ENCODE results near the gene LRP1.

Gene LRP1

DNA sequence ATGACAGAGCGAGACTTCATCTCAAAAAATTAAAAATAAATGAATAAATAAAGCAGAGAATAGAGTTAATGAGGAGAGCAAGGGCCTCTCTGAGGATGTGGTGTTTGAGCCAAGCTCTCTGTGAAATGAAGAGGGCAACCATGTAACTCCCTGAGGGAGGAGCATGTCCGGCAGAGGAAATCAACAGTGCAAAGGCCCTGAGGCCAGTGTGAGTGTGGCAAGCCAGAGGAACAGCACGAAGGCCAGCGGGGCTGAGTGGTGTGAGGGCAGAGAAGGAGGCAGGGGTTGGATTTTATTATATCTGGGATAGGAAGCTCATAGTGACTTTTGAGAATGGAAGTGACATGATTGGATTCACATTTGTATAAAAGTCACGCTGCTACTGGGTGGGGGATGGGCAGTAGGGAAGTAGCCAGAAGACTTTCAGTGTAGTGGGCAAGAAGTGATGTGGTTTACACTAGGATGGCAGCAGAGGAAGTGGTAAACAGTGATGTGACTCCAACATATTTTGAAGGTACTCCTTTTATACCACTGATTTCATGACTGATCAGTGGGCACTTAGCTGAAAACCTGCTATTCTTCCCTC, 29.4 kb downstream of the LRP1 start:
- DNase-seq: no peak

DNA sequence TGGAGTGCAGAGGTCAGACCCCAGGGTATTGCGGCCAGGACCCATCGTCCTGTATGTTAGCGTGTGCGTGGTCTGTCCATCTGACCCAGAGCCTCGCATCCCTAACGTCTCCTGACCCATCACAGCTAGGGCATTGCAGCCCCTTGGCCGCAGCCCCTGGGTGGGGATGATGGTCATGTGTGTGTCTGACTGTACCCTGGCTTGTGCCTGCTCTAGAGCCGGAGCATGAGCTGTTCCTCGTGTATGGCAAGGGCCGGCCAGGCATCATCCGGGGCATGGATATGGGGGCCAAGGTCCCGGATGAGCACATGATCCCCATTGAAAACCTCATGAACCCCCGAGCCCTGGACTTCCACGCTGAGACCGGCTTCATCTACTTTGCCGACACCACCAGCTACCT, 29.9 kb downstream of the LRP1 start:
- no peak for DNase-seq

DNA sequence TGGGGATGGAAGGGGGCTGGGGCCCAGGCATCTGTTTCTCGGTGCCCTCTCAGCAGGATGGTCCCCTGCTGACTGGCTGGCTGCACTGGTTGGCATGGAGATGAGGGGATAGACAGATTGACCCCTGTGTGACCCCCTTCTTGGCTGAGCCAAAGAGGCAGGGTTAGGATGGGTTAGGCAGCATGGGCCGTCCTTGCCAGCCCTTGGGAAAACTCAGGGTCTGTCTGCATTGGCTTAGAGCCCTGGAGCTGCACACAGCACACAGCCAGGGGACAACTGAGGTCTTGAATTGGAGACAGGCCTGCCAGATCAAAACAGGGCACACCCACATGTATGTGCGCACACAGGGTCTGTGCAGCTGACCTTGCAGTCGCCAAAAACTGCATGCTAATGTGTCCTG, 30.4 kb downstream of the LRP1 start:
- DNase-seq: peak in 1 of 2 experiments; percentile 4

DNA sequence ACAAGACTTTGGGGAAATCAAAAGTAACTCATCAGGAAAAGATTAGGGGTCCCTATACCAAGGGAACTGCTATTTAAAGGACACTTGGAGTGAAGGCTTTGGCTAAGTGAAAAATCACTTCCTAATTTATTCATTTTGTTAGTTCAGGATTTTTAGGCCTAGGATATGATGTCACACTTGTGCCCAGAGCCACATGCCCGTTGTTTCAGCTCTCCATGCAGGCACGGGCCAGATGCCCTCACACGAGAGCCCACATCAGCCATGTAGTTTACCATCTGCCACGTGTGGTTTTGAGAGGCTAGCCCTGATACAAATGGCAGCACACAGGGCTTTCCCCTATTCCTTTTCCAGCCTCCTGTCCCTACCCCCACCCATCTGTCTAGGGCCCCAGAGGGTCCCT, 31.0 kb downstream of the LRP1 start:
- peak; percentile 28 to 75 for DNase-seq

DNA sequence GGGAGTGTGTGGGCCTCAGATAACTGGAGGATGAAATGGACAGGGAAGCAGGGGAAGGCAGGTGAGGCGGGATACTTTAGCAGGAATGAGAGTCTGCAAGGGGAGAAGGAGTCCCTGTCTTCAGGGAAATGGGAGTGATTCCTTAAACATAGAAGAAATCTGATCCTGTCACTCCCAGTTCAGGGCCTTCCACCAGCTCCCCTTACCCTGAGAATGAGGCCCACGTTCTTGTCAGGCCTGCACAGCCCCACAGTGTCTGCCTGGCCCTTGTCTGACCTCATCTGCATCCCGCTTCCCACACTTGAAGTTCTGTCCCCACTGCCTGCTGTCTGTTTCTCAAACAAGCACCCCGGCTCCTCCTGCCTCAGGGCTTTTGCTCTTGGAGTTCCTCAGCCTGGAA, 31.8 kb downstream of the LRP1 start:
- DNase-seq: no peak

DNA sequence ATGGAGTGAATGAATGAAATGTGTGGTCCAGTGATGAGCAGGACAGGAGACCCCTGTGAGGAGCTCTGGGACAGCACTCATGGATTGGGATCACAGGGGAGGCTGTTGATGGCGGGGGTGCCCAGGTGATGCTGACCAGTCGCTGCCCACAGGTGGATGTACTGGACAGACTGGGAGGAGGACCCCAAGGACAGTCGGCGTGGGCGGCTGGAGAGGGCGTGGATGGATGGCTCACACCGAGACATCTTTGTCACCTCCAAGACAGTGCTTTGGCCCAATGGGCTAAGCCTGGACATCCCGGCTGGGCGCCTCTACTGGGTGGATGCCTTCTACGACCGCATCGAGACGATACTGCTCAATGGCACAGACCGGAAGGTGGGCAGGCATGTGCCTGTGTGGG, 32.5 kb downstream of the LRP1 start:
- no peak for DNase-seq

DNA sequence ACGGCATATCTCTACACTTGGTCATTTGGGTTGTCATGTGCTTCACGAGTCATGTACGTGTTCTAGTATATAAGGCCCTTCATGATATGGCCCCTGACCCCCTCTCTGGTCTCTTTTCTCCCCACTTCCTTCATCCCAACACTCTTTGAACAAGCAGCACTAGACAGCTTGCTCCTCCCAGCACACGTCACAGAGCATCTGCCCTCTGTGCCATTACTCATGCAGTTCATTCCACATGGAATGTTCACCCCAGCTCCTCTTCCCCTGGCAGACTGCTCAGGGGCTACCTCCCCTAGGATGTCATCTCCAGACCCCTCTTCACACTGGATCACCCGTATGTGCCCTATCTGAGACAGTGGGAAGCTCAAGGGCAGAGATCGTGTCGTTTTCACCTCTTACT, 33.2 kb downstream of the LRP1 start:
- no peak for DNase-seq

DNA sequence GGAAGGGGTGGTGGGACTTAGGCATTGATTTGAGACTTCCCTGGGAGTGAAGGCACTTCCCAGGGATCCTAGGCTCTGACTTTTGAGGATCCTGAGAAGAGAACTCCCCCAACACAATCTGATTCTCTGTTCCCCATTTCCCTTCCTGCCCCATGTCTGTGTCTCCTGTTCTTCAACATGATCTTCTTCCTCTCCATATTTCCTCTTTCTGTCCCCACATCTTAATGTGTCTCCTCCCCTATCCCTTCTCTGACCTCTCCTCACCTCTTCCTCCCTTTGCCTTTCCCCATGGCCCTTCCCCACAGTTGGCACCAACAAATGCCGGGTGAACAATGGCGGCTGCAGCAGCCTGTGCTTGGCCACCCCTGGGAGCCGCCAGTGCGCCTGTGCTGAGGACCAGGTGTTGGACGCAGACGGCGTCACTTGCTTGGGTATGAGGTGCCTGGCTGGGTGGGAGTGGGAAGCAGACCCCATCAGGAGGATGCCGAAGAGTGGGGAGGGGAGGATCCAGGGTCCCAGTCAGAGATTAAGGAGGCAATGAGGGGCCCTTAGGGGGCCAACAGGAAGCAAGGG, 34.4 kb downstream of the LRP1 start:
- no peak for DNase-seq

DNA sequence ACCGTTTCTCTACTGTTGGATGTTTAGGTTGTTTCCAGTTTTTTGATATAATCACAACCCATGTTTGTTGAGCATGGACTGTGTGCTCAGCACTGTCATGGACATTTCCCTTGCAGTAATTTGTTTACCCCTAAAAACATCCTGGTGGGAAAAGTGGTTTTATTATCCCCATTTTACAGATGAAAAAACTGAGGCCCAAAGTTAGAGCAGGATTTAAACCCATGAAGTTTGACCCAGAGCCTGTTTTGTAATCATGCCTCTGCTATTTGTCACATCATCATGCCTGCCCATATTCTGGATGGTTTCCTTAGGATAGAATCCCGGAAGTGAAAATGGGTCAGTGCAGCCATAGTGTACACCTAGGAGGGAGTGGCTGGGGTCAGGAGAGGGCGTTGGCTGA, 36.2 kb downstream of the LRP1 start:
- no peak for DNase-seq

DNA sequence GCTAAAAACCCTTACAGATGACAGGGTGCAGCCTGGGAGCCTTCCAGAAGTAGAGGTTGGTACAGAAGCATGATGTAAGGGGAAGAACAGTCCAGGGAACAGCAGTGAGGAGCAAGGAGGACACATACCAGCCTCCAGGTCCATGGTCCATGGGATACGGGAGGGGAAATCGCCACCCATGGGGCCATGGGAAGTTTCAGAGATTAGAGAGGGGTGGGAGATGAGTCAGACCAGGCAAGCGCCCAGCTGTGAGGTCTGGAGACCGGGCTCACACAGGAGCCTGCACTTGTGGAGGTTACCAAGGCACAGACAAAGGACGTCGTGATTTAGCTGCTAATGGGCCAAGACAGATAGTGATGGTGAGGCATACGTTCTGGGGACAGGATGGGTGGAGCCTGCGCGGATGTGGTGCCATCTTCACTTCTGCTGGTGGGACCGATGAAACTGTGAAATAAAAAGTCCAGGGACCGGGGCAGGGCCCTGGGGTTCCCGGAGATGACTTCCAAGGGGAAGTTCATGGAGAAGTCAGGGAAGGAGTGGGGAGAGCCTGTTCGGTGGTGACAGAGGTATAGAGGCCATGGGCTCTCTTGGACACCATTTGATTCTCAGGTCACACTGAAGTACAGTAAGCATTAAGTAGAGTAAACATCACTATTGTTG, 36.8 kb downstream of the LRP1 start:
- DNase-seq: no peak

DNA sequence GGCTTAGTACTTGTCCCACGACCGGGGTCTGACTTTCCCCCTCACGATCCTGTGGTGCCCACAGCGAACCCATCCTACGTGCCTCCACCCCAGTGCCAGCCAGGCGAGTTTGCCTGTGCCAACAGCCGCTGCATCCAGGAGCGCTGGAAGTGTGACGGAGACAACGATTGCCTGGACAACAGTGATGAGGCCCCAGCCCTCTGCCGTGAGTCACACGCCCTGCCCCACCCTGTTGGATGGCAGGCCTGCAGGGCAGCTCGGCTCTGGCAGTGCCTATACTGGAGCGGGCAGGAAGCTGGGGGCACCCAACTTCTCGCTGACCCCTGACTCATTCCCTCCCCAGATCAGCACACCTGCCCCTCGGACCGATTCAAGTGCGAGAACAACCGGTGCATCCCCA, 37.5 kb downstream of the LRP1 start:
- no peak for DNase-seq

DNA sequence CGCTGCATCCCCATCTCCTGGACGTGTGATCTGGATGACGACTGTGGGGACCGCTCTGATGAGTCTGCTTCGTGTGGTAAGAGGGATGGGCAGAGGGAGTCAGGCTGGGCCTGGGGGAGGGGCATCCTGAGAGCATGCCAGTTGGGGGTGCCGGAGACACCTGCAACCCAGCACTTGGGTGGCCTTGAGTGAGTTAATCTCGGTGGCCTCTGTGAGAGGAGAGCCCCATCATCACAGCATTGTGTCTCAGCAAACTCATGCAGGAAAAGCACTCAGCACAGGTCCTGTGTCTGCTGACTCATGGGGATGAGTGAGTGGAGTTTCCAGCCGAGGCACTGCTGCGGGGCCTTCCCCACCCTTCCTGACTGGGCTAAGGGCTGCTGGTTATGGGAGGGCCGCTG, 38.7 kb downstream of the LRP1 start:
- no peak for DNase-seq

DNA sequence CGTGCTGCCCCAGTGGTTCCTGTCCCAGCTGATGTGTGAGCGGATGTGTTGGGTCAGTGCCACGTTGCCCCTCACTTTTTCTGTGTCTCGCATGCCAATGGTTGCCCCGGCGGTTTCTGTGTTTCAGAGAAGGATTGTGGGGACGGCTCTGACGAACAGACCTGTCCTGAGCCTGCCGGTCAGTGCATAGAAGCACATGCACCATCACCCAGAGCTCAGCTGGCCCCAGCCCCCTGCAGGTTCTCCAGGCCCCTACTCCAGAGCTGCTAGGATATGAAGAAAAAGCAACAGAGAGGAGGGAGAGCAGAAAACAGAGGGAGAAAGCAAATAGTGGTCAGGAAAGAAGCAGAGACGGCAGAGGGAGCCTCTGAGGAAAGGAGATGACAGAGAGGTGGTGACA, 39.8 kb downstream of the LRP1 start:
- DNase-seq: no peak

DNA sequence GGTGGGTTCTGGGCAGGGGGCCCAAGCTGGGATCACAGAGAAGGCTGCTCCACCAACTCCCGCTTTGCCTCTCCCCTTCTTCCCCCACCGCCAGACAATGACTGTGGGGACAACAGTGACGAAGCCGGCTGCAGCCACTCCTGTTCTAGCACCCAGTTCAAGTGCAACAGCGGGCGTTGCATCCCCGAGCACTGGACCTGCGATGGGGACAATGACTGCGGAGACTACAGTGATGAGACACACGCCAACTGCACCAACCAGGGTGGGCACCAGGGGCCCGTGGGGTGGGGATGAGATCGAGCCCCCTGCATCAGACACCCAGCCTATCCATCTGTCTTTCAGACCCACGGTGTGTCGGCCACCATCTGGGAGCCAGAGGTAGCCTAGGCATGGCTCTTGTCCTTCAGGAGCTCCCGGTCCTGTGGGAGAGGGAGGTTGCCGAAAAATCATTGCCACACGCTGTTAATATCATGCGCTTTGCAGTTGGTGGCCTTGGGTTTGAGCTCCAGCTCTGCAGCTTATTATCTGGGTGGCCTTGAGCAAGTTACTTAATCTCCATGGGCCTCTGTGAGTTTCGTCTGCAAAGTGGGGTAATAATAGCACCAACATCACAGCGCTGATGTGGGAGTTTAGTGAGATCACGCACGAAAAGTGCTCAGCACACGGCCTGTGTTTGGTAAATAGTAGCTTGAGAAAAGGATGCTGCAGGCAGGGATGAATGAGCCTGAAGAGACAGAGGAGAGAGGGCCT, 40.9 kb downstream of the LRP1 start:
- no peak for DNase-seq

DNA sequence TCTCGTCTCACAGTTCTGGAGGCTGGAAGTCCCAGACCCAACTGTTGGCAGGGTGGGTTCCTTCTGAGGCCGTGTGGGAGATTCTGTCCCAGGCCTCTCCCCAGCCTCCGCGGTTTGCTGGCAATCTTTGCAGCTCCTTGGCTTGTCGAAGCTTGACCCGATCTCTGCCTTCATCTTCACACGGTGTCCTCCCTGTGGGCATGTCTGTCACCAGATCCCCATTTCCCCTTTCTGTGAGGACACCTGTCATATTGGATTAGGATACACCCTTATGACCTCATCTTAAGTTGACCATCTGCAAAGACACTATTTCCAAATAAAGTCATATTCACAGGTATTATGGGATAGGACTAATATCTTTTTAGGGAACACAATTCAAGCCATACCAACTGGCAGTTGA, 41.7 kb downstream of the LRP1 start:
- DNase-seq: no peak

DNA sequence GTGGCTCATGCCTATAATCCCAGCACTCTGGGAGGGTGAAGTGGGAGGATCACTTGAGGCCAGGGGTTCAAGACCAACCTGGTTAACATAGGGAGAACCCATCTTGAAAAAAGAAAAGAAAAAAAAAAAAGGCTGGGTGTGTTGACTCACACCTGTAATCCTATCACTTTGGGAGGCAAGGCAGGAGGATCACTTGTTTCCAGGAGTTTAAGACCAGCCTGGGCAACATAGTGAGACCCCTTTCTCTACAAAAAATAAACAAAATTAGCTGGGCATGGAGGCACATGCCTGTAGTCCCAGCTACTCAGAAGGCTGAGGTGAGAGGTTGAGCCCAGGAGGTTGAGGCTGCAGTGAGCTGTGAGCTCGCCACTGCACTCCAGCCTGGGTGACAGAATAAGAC, 42.1 kb downstream of the LRP1 start:
- DNase-seq: no peak

DNA sequence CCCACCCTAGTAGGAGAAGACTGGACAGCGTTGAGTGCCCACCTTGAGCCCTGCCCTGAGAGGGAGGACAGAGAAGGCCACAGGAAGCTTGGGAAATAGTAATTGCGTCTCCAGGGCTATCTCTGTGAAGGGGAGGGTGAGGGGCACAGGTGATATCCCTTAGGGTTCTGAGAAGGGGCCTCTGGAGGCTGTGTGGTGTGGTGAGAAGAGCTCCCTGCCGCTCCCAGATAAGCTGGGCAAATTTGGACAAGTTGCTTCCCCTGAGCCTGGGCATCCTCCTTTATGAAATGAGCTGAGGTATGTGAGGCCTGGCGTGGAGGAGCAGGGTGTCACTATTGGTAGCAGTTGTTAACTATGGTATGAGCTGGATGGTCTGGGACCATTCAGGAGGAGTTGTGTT, 42.6 kb downstream of the LRP1 start:
- DNase-seq: no peak

DNA sequence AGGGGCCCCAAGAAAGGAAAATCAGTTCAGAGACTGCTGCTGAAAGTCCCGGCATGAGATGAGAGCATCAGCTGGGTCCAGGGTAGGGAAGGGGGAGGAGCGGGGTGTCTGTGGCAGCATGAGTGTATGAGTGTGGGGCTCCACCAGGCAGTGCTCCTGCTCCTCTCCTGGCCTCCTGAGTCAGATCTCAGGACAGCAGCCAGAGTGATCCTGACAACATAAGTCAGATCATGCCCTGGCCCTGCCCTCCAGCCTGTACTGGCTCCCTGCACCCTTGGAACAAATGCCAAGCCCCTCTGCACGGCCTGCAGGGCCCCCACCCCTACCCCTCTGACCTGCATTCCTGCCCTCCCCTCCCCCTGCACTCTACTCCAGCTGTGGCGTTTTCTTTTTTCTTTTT, 43.4 kb downstream of the LRP1 start:
- no peak for DNase-seq

DNA sequence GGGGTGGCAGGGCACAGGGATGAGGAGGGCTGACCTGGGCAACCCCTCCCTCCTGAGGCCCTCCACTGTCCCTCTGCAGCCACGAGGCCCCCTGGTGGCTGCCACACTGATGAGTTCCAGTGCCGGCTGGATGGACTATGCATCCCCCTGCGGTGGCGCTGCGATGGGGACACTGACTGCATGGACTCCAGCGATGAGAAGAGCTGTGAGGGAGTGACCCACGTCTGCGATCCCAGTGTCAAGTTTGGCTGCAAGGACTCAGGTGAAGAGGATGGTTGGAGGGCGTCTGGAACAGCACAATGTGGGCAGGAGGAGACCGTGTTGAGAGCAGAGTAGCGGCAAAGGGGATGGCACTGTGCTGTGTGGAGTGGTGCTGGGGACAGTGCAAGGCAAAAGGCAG, 44.8 kb downstream of the LRP1 start:
- DNase-seq: peak in 1 of 2 experiments; percentile 28

DNA sequence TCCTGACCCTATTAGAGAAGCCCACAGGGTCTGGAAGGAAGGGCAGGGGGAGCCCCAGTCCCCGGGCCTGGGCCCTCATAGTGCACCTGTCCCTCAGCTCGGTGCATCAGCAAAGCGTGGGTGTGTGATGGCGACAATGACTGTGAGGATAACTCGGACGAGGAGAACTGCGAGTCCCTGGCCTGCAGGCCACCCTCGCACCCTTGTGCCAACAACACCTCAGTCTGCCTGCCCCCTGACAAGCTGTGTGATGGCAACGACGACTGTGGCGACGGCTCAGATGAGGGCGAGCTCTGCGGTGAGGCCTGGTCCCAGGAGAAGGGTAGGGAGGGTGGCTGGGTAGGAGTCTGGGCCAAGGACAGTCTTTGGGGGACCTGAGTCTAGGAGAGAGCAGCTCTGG, 45.4 kb downstream of the LRP1 start:
- no peak for DNase-seq

DNA sequence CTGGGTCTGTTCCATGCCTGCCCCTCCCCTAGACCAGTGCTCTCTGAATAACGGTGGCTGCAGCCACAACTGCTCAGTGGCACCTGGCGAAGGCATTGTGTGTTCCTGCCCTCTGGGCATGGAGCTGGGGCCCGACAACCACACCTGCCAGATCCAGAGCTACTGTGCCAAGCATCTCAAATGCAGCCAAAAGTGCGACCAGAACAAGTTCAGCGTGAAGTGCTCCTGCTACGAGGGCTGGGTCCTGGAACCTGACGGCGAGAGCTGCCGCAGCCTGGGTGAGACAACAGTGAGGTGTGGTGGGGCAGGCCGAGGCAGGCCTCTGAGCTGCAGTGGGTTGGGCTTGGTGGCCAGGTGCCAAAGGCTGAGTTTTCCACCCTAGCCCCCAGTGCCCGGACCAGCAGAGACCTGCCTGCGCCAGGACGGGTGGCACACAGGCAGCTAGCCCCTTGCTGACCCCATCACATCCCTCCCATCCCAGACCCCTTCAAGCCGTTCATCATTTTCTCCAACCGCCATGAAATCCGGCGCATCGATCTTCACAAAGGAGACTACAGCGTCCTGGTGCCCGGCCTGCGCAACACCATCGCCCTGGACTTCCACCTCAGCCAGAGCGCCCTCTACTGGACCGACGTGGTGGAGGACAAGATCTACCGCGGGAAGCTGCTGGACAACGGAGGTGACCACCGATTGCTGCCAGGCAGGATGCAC, 47.3 kb downstream of the LRP1 start:
- peak in 1 of 2 experiments; percentile 56 for DNase-seq

DNA sequence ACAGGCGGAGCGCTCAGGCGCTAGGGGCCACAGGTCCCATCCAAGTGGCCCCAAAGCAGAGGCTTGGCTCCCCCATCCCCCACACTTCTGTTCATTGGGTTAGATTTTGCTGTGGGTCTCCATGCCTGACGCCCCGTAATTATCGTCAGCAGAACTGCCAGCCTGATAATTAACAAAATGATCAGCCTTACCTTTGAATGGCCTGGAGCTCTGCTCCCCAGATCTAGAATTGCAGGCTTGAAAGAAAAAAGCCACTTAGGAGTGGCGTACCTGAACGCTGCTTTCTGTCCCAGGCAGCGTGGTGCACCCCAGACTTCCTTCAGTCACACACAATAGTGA, 47.8 kb downstream of the LRP1 start:
- DNase-seq: no peak

DNA sequence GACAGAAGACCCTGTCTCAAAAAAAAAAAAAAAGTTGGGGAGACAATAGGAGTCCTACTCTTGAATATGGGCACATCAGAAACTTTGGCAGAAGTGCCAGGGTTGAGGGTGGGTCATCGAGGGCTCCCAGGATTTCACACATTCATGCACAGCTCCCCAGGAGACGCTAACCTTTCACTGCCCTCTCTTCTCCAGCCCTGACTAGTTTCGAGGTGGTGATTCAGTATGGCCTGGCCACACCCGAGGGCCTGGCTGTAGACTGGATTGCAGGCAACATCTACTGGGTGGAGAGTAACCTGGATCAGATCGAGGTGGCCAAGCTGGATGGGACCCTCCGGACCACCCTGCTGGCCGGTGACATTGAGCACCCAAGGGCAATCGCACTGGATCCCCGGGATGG, 48.6 kb downstream of the LRP1 start:
- DNase-seq: no peak

DNA sequence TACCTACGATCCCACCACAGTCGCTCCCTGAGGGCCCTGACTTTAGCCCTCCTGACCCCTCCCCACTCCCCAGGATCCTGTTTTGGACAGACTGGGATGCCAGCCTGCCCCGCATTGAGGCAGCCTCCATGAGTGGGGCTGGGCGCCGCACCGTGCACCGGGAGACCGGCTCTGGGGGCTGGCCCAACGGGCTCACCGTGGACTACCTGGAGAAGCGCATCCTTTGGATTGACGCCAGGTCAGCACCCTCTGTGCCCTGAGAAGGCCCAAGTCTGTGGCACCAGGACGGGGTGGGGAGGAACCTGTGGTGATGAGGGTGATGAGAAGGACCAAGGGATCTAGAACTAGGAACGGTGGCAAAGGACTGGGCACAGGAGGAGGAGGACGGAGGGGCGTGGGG, 49.1 kb downstream of the LRP1 start:
- no peak for DNase-seq
